Bronchial epithelial cell (primary cell): ENCODE measurements around the gene CABP4. TPM values are rescaled to one million over a fixed set of nuclear protein-coding genes. Genes with fewer than 3 reads are reported as not detected.

Experiments used
- DNase-seq: peaks from one replicate; pipeline ENCODE4 v3.0.0-alpha.2; 2010; ENCODE audit warnings: low read depth
- FAIRE-seq: peaks from 2 replicates; lab custom pipeline; 2011; peaks lifted over from hg19 to GRCh38; lab: Jason Lieb, UNC
- H3K27me3 ChIP-seq: 2 replicates; pipeline ENCODE4 v1.5.1; 2011; ENCODE audit warnings: low read length; ENCODE audit not compliant: control insufficient read depth, insufficient read depth
- H3K36me3 ChIP-seq: 2 replicates; pipeline ENCODE4 v1.5.1; 2011; ENCODE audit warnings: low read length; ENCODE audit not compliant: control insufficient read depth, insufficient read depth
- H3K4me3 ChIP-seq: 2 replicates; pipeline ENCODE4 v1.5.1; 2011; ENCODE audit warnings: mild to moderate bottlenecking, low read depth, low read length, control low read depth
- total RNA-seq: library from RNA; depleted of rRNA; stranded (reverse); fragments of >200 nt; gene quantifications from 2 replicates; pipeline ENCODE4 v1.2.1, GENCODE V29; 2014
- TF ChIP-seq, protein P1 (sequence below): IDR thresholded peaks from 2 replicates; pipeline ENCODE4 v1.5.1; 2011; ENCODE audit warnings: mild to moderate bottlenecking, moderate library complexity, low read length, control low read depth, inconsistent platforms; ENCODE audit not compliant: insufficient read depth, severe bottlenecking

The CABP4 gene
- total RNA-seq, 1 donor from 2014 or later = not detected

- peak; percentile 93 for DNase-seq
- H3K27me3 ChIP-seq = no peaks in the 10 kb centered on the region
- TF ChIP-seq, protein P1, sequence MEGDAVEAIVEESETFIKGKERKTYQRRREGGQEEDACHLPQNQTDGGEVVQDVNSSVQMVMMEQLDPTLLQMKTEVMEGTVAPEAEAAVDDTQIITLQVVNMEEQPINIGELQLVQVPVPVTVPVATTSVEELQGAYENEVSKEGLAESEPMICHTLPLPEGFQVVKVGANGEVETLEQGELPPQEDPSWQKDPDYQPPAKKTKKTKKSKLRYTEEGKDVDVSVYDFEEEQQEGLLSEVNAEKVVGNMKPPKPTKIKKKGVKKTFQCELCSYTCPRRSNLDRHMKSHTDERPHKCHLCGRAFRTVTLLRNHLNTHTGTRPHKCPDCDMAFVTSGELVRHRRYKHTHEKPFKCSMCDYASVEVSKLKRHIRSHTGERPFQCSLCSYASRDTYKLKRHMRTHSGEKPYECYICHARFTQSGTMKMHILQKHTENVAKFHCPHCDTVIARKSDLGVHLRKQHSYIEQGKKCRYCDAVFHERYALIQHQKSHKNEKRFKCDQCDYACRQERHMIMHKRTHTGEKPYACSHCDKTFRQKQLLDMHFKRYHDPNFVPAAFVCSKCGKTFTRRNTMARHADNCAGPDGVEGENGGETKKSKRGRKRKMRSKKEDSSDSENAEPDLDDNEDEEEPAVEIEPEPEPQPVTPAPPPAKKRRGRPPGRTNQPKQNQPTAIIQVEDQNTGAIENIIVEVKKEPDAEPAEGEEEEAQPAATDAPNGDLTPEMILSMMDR = no peak
- H3K36me3 ChIP-seq = peaks cover 20% of the 10 kb centered on the region
- FAIRE-seq = no peak
- peak within 1 kb of the TSS; percentile 76 for H3K4me3 ChIP-seq
Observed at GRCh38 chr11:67428052-67429001, 26.8 kb upstream of the CABP4 start, which contains the start of gene RPS6KB2. TSS of gene RPS6KB2 (plus strand) at chr11:67428494. CDS start at chr11:67428546, 52 bp downstream.

DNA sequence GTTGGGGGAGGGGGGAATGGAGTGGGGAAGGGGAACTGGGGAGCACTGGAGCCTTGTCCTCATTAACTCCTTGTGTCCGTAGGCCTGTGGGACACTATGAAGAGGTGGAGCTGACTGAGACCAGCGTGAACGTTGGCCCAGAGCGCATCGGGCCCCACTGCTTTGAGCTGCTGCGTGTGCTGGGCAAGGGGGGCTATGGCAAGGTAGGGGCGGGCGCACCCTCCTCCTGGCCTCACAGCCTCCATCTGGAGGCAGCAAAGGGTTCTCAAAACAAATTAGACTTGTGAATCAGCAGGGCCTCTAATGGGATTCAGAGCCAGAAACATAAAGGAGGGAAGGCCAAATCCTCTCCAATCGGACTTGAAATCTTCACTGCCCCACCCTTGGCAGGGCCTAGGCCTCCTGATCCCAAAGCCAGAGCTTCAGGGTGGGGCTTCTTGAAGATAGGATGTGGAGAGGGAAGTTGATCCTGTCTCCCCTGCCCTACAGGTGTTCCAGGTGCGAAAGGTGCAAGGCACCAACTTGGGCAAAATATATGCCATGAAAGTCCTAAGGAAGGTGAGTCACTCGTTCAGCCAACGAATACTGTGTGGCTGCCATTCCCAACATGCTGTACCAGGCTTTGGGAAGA, 26.0 kb upstream of the CABP4 start:
- FAIRE-seq (no peak), DNase-seq (peak; percentile 35)
- Histone ChIP-seq H3K4me3 (peak overlapping the region; percentile 76), H3K36me3 (peaks cover 27% of the 10 kb centered on the region), H3K27me3 (no peaks in the 10 kb centered on the region)
- TF ChIP-seq, protein P1 = no peak

DNA sequence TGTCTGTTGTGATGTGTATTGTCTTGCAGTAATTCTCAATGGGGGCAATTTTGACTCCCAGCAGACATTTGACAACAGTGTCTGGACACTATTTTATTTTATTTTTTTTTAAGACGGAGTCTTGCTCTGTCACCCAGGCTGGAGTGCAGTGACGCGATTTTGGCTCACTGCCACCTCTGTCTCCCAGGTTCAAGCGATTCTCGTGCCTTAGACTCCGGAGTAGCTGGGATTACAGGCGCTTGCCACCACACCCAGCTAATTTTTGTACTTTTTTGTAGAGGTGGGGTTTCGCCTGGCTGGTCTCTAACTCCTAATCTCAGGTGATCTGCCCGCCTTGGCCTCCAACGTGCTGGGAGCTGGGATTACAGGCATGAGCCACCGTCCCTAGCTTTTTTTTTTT, 25.4 kb upstream of the CABP4 start:
- no peak overlapping the region for H3K4me3 ChIP-seq
- no peak for DNase-seq
- FAIRE-seq = no peak
- TF ChIP-seq, protein P1 = no peak
- H3K27me3 ChIP-seq = no peaks in the 10 kb centered on the region
- H3K36me3 ChIP-seq = peaks cover 30% of the 10 kb centered on the region

GRCh38 chr11:67431346-67432249, 23.6 kb upstream of the CABP4 start:
- H3K27me3 ChIP-seq = no peaks in the 10 kb centered on the region

More at GRCh38 chr11:67431346-67432249, 23.6 kb upstream of the CABP4 start:
- H3K36me3 ChIP-seq = peaks cover 36% of the 10 kb centered on the region
- TF ChIP-seq, protein P1 = no peak
- no peak overlapping the region for H3K4me3 ChIP-seq
- DNase-seq (no peak), FAIRE-seq (no peak)
